GM23338 (cell line): ENCODE measurements around the gene TMEM204.

Experiments used
- CREB1 ChIP-seq: fragments of 250-450 bp; sonication (Bioruptor Pico); IDR thresholded peaks from 2 replicates; pipeline ENCODE4 v1.5.0; 2020; ENCODE audit warnings: low read depth, mild to moderate bottlenecking, moderate library complexity
- EZH2 ChIP-seq: fragments of 200-600 bp; sonication (generic); IDR thresholded peaks from one replicate; pipeline ENCODE4 v1.8.0; 2017; ENCODE audit warnings: antibody characterized with exemption, mild to moderate bottlenecking, low read depth; ENCODE audit not compliant: unreplicated experiment
- EZH2phosphoT487 ChIP-seq: fragments of 200-600 bp; sonication (generic); IDR thresholded peaks from one replicate; pipeline ENCODE4 v1.8.1; 2018; ENCODE audit warnings: antibody characterized with exemption; ENCODE audit not compliant: unreplicated experiment
- JUNB ChIP-seq: IDR thresholded peaks from one replicate; pipeline ENCODE4 v1.6.1; 2016; ENCODE audit warnings: antibody characterized with exemption; ENCODE audit not compliant: unreplicated experiment
- NANOG ChIP-seq: IDR thresholded peaks from 2 replicates; pipeline ENCODE4 v1.6.1; 2016; ENCODE audit warnings: antibody characterized with exemption, borderline replicate concordance
- POLR2AphosphoS5 ChIP-seq: IDR thresholded peaks from 2 replicates; pipeline ENCODE4 v1.6.1; 2016; ENCODE audit warnings: antibody characterized with exemption, low read depth
- REST ChIP-seq: IDR thresholded peaks from one replicate; pipeline ENCODE4 v1.6.1; 2018; ENCODE audit warnings: antibody characterized with exemption; ENCODE audit not compliant: unreplicated experiment
- STAT1 ChIP-seq: IDR thresholded peaks from one replicate; pipeline ENCODE4 v1.6.1; 2016; ENCODE audit warnings: antibody characterized with exemption; ENCODE audit not compliant: unreplicated experiment
- TF ChIP-seq, protein P1 (sequence below), 2 experiments: fragments of 200-600 bp in 1 of 2; sonication (generic) in 1 of 2; conservative IDR thresholded peaks; 2 replicates each; pipeline versions ENCODE4 v1.5.1 to v1.6.1; 2016 to 2017; ENCODE audit warnings: antibody characterized with exemption in 2 of 2, low read depth in 2 of 2, mild to moderate bottlenecking in 2 of 2, moderate library complexity in 1 of 2
- TF ChIP-seq, protein P2 (sequence below): fragments of 250-450 bp; sonication (Bioruptor Pico); IDR thresholded peaks from 2 replicates; pipeline ENCODE4 v1.5.0; 2020; ENCODE audit warnings: mild to moderate bottlenecking, moderate library complexity

DNA sequence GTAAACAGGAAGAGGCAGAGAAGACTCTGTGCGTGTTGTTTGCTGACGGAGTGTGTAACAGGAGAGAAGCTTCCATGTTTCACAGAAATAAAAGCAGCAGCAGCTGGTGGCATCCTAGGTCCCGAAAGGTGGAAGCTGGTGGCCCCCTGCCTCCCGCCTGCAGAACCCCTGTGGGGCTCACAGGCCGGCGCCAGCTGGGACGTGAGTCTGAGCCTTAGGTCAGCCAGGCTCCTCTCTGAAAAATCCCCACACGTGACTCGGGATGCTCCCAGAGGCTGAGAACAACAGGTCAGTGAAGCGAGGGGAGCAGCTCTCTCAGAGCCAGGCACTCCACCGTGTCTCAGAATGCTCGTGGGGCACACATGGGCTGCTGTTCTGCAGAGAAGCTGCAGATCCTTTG lies 27.4 kb downstream of the TMEM204 start:
- TF ChIP-seq, protein P1, sequence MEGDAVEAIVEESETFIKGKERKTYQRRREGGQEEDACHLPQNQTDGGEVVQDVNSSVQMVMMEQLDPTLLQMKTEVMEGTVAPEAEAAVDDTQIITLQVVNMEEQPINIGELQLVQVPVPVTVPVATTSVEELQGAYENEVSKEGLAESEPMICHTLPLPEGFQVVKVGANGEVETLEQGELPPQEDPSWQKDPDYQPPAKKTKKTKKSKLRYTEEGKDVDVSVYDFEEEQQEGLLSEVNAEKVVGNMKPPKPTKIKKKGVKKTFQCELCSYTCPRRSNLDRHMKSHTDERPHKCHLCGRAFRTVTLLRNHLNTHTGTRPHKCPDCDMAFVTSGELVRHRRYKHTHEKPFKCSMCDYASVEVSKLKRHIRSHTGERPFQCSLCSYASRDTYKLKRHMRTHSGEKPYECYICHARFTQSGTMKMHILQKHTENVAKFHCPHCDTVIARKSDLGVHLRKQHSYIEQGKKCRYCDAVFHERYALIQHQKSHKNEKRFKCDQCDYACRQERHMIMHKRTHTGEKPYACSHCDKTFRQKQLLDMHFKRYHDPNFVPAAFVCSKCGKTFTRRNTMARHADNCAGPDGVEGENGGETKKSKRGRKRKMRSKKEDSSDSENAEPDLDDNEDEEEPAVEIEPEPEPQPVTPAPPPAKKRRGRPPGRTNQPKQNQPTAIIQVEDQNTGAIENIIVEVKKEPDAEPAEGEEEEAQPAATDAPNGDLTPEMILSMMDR (conservative IDR thresholded peaks at IDR 0.05; ENCODE audit: low read depth in 2 of 2): no peak
- TF ChIP-seq REST: no peak
- no peak for TF ChIP-seq CREB1
- no peak for TF ChIP-seq POLR2AphosphoS5
- no peak for TF ChIP-seq EZH2
- TF ChIP-seq, protein P2, sequence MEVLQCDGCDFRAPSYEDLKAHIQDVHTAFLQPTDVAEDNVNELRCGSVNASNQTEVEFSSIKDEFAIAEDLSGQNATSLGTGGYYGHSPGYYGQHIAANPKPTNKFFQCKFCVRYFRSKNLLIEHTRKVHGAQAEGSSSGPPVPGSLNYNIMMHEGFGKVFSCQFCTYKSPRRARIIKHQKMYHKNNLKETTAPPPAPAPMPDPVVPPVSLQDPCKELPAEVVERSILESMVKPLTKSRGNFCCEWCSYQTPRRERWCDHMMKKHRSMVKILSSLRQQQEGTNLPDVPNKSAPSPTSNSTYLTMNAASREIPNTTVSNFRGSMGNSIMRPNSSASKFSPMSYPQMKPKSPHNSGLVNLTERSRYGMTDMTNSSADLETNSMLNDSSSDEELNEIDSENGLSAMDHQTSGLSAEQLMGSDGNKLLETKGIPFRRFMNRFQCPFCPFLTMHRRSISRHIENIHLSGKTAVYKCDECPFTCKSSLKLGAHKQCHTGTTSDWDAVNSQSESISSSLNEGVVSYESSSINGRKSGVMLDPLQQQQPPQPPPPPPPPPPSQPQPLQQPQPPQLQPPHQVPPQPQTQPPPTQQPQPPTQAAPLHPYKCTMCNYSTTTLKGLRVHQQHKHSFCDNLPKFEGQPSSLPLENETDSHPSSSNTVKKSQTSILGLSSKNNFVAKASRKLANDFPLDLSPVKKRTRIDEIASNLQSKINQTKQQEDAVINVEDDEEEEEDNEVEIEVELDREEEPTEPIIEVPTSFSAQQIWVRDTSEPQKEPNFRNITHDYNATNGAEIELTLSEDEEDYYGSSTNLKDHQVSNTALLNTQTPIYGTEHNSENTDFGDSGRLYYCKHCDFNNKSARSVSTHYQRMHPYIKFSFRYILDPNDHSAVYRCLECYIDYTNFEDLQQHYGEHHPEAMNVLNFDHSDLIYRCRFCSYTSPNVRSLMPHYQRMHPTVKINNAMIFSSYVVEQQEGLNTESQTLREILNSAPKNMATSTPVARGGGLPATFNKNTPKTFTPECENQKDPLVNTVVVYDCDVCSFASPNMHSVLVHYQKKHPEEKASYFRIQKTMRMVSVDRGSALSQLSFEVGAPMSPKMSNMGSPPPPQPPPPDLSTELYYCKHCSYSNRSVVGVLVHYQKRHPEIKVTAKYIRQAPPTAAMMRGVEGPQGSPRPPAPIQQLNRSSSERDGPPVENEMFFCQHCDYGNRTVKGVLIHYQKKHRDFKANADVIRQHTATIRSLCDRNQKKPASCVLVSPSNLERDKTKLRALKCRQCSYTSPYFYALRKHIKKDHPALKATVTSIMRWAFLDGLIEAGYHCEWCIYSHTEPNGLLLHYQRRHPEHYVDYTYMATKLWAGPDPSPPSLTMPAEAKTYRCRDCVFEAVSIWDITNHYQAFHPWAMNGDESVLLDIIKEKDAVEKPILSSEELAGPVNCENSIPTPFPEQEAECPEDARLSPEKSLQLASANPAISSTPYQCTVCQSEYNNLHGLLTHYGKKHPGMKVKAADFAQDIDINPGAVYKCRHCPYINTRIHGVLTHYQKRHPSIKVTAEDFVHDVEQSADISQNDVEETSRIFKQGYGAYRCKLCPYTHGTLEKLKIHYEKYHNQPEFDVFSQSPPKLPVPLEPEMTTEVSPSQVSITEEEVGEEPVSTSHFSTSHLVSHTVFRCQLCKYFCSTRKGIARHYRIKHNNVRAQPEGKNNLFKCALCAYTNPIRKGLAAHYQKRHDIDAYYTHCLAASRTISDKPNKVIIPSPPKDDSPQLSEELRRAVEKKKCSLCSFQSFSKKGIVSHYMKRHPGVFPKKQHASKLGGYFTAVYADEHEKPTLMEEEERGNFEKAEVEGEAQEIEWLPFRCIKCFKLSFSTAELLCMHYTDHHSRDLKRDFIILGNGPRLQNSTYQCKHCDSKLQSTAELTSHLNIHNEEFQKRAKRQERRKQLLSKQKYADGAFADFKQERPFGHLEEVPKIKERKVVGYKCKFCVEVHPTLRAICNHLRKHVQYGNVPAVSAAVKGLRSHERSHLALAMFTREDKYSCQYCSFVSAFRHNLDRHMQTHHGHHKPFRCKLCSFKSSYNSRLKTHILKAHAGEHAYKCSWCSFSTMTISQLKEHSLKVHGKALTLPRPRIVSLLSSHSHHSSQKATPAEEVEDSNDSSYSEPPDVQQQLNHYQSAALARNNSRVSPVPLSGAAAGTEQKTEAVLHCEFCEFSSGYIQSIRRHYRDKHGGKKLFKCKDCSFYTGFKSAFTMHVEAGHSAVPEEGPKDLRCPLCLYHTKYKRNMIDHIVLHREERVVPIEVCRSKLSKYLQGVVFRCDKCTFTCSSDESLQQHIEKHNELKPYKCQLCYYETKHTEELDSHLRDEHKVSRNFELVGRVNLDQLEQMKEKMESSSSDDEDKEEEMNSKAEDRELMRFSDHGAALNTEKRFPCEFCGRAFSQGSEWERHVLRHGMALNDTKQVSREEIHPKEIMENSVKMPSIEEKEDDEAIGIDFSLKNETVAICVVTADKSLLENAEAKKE (CRISPR knock-in tag): no peak
- no peak for TF ChIP-seq STAT1
- no peak for TF ChIP-seq EZH2phosphoT487
- no peak for TF ChIP-seq JUNB
- TF ChIP-seq NANOG: no peak
